ENCODE data around the gene NKD2. TPM values are rescaled to one million over a fixed set of nuclear protein-coding genes. Genes with fewer than 3 reads are reported as not detected.
"Not testable (repeated sequence)": the region's sequence is repeated elsewhere in the genome, so short reads cannot be mapped to it uniquely, and the experiment has no call there.

The NKD2 gene
- total RNA-seq, 1 donor from 2014 or later = 3.3 TPM

- no peak for DNase-seq
- Mint-ChIP-seq H3K4me1 (peaks cover 2% of the 10 kb centered on the region), H3K4me3 (no peak overlapping the region), H3K27me3 (peaks cover 6% of the 10 kb centered on the region), H3K27ac (no peak overlapping the region), H3K9me3 (no peaks in the 10 kb centered on the region), H3K36me3 (ENCODE audit: low read depth) (no peaks in the 10 kb centered on the region)
- intact Hi-C loops (cut with micrococcal nuclease) = no loop called here
Observed at GRCh38 chr5:1016036-1016435, 7.4 kb downstream of the NKD2 start.

- Mint-ChIP-seq H3K27me3 (peaks cover 2% of the 10 kb centered on the region), H3K36me3 (ENCODE audit: low read depth) (no peaks in the 10 kb centered on the region), H3K4me1 (no peaks in the 10 kb centered on the region), H3K9me3 (no peaks in the 10 kb centered on the region), H3K27ac (no peak overlapping the region), H3K4me3 (no peak overlapping the region)
- no peak for DNase-seq
- intact Hi-C loops (cut with micrococcal nuclease) = no loop called here
Observed at GRCh38 chr5:1016476-1016875, 7.9 kb downstream of the NKD2 start.

GRCh38 chr5:1017056-1017455 lies 8.5 kb downstream of the NKD2 start:
- H3K4me3 Mint-ChIP-seq = no peak overlapping the region
- intact Hi-C loops (cut with micrococcal nuclease) = no loop called here
- no peaks in the 10 kb centered on the region for H3K36me3 Mint-ChIP-seq (ENCODE audit: low read depth)
- no peak overlapping the region for H3K27ac Mint-ChIP-seq
- H3K9me3 Mint-ChIP-seq = no peaks in the 10 kb centered on the region
- H3K27me3 Mint-ChIP-seq = no peaks in the 10 kb centered on the region
- no peaks in the 10 kb centered on the region for H3K4me1 Mint-ChIP-seq
- DNase-seq = no peak

DNA sequence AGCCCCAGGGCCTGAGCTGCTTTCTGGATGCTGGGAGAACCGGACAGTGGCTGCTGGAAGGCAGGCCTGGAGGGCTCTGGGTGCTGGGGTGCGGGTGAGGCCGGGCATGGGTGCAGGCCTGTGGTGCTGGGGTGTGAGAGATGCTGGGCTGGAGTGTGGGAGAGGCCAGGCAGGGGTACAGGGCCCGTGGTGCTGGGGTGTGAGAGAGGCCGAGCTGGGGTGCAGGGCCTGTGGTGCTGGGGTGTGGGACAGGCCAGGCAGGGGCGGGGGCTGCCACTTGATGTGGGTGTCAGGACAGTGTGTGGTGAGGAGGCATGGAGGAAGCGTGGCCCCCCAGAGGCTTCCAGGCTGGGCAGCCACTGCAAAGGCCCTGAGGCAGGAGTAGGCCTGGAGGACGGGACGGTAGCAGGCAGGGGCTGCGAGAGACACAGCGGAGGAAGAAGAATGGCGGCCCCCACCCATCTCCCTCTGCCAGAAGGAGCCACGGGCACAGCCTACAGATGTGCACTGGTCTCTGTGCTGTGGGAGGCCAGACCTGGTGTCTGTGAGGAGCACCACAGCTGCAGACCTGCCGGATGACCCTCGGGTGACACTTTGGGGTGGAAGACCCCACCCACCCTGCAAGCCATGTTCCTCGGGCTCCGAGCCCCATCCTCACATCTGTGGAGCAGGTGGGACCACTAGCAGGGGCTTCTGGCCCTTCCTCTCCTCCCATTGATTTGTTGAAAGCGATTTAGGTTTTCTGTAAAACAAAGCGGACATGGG lies 9.3 kb downstream of the NKD2 start:
- no peaks in the 10 kb centered on the region for H3K36me3 Mint-ChIP-seq (ENCODE audit: low read depth)
- no peaks in the 10 kb centered on the region for H3K9me3 Mint-ChIP-seq
- H3K27me3 Mint-ChIP-seq = no peaks in the 10 kb centered on the region
- no peak overlapping the region for H3K4me3 Mint-ChIP-seq
- no peaks in the 10 kb centered on the region for H3K4me1 Mint-ChIP-seq
- no peak overlapping the region for H3K27ac Mint-ChIP-seq
- DNase-seq = no peak
- intact Hi-C loops (cut with micrococcal nuclease) = no loop called here

GRCh38 chr5:1018596-1018995 lies 10.0 kb downstream of the NKD2 start:
- no peak for DNase-seq
- intact Hi-C loops (cut with micrococcal nuclease) = no loop called here
- no peaks in the 10 kb centered on the region for H3K9me3 Mint-ChIP-seq
- H3K36me3 Mint-ChIP-seq (ENCODE audit: low read depth) = no peaks in the 10 kb centered on the region
- no peaks in the 10 kb centered on the region for H3K27me3 Mint-ChIP-seq
- H3K4me1 Mint-ChIP-seq = no peaks in the 10 kb centered on the region
- no peak overlapping the region for H3K27ac Mint-ChIP-seq
- H3K4me3 Mint-ChIP-seq = no peak overlapping the region

GRCh38 chr5:1019001-1019905 lies 10.7 kb downstream of the NKD2 start:
- H3K27me3 Mint-ChIP-seq = no peaks in the 10 kb centered on the region
- H3K4me3 Mint-ChIP-seq = no peak overlapping the region
- H3K9me3 Mint-ChIP-seq = no peaks in the 10 kb centered on the region
- DNase-seq = no peak
- H3K36me3 Mint-ChIP-seq (ENCODE audit: low read depth) = no peaks in the 10 kb centered on the region
- H3K27ac Mint-ChIP-seq = no peak overlapping the region
- intact Hi-C loops (cut with micrococcal nuclease) = no loop called here
- no peaks in the 10 kb centered on the region for H3K4me1 Mint-ChIP-seq

DNA sequence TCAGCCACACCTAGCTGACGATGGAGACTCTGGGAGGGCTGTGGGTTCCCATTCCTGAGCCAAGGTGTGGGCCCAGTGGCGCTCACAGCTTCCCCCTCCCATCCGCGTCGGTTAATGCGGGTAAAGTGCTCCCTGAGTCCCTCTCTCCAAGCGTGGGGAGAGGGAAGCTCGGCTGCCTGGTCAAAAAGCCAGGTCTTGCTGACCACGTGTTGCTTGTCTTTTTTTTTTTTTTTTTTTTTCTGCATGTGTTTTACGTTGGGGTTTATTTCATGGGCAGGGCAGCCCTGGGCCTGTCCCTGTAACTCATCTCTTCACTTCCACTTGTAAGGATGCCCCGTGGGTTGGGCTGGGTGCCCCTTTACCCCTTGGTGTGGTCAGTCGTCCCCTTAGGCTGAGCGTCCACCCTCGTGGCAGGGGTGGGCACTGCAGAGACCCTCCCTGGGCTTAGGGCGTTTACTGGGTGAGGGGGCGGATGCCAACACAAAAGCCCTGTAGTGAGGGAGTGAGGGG lies 11.9 kb downstream of the NKD2 start:
- Mint-ChIP-seq H3K36me3 (ENCODE audit: low read depth) (no peaks in the 10 kb centered on the region), H3K27me3 (no peaks in the 10 kb centered on the region), H3K9me3 (no peaks in the 10 kb centered on the region), H3K27ac (no peak overlapping the region), H3K4me1 (no peaks in the 10 kb centered on the region), H3K4me3 (no peak overlapping the region)
- intact Hi-C loops (cut with micrococcal nuclease) = no loop called here
- no peak for DNase-seq

DNA sequence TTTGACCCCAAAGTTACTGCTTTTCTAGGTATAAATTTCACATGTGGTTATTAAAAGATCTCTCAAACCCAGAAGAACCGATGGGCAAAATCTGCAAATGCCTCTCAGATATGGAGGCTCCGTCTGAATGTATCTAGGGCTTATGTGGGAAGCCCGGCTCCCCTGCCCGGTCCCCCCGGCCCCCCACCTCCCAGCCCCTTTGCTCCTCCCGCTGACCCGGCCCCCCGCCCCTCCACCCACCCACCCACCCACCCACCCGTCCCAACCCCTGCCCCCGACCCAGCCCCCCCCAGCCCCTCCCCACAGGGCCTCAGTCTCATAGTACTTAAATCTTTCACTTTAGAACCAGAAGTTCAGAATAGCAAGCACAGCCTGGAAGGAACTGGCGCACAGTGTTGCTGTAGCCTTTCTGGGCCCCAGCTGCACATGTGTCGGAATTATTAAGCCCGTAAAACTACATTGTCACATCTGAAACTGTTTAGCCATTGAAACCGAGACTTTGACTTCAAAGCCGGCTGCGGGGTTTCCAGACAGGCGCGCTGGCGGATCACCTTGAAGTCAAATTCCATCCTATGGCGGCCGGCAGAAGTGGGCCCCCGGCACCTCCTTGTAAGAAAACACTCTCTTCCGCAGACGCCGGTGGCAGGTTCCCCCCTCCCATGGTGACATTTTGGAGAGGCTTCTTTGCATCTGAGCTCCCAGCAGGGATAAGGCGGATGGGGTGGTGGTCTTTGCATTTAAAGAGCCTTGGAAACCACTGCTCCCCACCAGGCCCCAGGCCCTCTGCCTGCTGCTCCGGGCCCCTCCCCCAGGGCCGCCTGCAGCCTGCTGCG lies 12.8 kb downstream of the NKD2 start:
- DNase-seq = no peak
- Mint-ChIP-seq H3K36me3 (ENCODE audit: low read depth) (no peaks in the 10 kb centered on the region), H3K27me3 (no peaks in the 10 kb centered on the region), H3K9me3 (no peaks in the 10 kb centered on the region), H3K4me1 (no peaks in the 10 kb centered on the region), H3K4me3 (no peak overlapping the region), H3K27ac (no peak overlapping the region)
- intact Hi-C loops (cut with micrococcal nuclease) = no loop called here

- H3K27me3 Mint-ChIP-seq; H3K27ac Mint-ChIP-seq; H3K36me3 Mint-ChIP-seq (ENCODE audit: low read depth); DNase-seq; H3K4me1 Mint-ChIP-seq; intact Hi-C loops (cut with micrococcal nuclease); H3K9me3 Mint-ChIP-seq; H3K4me3 Mint-ChIP-seq: not testable (repeated sequence)
Observed at GRCh38 chr5:1021969-1022336, 13.4 kb downstream of the NKD2 start.

DNA sequence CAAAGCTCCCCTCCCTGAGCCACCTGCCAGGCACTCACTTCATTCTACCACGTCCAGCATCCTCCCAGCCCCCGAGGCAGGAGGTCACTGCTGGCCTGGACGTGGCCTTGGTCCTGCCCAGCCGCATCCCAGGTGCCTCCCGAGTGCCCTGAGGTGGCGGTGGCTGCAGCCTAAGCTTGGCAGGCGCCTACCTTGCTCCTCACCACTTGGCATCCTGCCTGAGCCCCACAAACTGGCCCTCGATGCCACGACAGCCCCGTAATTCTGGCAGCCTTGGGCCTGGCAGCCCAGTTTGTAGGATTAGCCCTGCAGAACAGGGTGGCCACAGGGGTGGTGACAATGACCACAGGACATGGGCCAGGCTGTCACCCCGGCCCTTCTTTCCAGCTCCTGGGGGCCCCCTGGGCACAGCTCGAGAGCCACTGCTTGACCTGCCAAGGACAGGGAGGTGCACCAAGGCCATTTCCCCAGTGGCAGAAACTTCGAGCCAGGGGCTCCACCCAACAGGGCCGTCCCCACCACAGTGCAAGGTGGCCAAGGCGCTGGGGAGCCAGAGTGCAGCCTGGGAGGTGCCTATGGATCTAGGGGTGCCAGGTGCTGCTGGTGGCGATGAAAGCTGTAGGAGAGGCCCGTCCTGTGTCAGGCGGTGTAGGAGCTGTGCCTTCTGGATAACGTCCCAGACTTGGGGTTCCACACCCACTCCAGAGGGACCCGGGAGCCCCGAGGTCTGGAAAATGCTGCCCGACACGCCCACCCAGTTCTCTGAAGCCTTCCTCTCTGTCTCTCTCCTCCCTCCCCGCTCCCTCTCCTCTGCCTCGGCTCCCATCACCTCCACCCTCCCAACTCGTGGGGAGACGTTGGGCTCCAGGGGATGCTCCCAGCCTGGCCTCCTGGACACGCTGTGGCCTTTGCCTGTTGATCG lies 18.4 kb downstream of the NKD2 start:
- Mint-ChIP-seq H3K27ac (no peak overlapping the region), H3K27me3 (no peaks in the 10 kb centered on the region), H3K4me3 (no peak overlapping the region), H3K36me3 (ENCODE audit: low read depth) (no peaks in the 10 kb centered on the region), H3K4me1 (no peaks in the 10 kb centered on the region), H3K9me3 (no peaks in the 10 kb centered on the region)
- intact Hi-C loops (cut with micrococcal nuclease) = no loop called here
- no peak for DNase-seq

DNA sequence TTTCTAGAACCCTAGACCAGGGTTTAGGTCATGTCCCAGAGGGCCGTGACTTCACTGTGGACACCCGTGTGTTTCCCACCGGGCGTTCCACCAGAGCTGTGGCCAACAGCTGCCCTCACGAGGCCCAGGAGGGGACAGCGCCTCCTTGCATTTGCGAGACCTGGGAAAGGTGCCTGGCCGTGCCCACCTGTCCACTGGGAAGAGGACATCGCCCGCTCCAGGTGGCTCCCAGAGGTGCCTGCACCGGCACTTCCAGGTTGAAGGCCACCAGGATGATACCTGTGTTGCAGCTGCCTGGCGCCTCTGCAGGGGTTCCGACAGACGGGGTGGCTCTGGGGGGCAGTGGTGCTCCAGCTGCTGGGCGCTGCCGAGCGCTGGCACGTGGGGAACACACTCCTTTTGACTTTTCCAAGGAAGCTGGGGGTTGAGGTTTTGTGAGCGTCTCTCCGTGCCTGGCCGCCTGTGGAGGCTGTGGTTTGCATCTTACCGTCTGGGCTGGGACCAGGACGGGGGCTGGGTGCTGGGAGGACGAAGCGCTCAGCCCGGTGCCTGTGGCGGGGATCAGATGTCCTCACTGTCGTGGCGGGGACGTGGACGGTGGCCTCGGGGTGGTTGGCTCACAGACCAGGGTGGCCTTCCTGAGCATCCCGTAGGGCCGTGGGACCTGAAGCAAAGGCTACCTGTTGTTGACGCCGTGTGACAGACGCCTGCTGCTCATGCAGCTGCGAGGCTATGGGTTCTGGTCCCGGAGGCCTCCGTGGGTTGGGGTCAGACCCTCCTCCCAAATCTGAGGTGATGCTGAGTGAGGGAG lies 19.2 kb downstream of the NKD2 start:
- Mint-ChIP-seq H3K27ac (no peak overlapping the region), H3K4me1 (no peaks in the 10 kb centered on the region), H3K9me3 (no peaks in the 10 kb centered on the region), H3K27me3 (no peaks in the 10 kb centered on the region), H3K4me3 (no peak overlapping the region), H3K36me3 (ENCODE audit: low read depth) (no peaks in the 10 kb centered on the region)
- DNase-seq = no peak
- intact Hi-C loops (cut with micrococcal nuclease) = no loop called here

- Mint-ChIP-seq H3K4me3 (no peak overlapping the region), H3K9me3 (no peaks in the 10 kb centered on the region), H3K27me3 (no peaks in the 10 kb centered on the region), H3K36me3 (ENCODE audit: low read depth) (no peaks in the 10 kb centered on the region), H3K27ac (no peak overlapping the region), H3K4me1 (no peaks in the 10 kb centered on the region)
- DNase-seq = no peak
- intact Hi-C loops (cut with micrococcal nuclease) = no loop called here
Observed at GRCh38 chr5:1028481-1029281, 20.1 kb downstream of the NKD2 start.
